HG03439 (cell line): ENCODE measurements around the gene UROC1.

Experiments
- ATAC-seq: cut with Tn5 transposase; IDR thresholded peaks from one replicate; pipeline ENCODE4 v1.9.1; 2021; ENCODE audit warnings: mild to moderate bottlenecking, moderate library complexity; ENCODE audit not compliant: unreplicated experiment

The UROC1 gene

DNA sequence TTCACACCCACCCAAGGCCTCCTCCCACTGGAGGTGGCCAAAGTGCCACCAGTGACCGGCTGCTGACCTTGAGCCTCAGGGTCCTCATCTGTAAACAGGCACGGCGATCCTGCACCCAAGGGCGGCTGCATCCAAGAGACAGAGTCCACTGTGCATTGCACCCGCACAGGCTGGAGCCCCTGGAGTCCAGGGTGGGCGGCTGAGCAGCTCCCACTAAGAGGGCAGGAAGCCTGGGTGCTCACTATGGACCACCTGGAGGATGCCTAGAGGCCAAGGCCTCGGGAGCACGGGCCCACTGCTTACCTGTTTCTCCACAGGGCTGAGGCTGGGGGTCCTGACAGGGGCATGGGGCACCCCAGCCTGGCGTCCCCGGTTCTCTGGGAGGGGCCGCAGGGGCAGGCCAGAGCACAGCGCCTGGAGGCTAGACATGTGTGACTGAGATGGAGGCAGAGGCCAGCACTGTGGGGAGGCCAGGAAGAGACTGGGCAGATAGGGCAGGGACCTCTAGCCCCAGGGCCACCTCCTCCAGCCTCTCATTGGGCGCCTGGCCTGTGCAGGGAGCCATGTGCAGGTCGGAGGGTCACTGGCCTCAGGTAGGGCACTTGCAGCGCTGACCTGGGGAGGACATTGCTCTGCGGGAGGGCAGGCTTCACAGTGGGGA is at the start of gene UROC1:
Gene UROC1 (minus strand): TSS at position 483 of the 661 bp plus-strand sequence. CDS start 54 bp downstream, at position 429.
- no peak for ATAC-seq

DNA sequence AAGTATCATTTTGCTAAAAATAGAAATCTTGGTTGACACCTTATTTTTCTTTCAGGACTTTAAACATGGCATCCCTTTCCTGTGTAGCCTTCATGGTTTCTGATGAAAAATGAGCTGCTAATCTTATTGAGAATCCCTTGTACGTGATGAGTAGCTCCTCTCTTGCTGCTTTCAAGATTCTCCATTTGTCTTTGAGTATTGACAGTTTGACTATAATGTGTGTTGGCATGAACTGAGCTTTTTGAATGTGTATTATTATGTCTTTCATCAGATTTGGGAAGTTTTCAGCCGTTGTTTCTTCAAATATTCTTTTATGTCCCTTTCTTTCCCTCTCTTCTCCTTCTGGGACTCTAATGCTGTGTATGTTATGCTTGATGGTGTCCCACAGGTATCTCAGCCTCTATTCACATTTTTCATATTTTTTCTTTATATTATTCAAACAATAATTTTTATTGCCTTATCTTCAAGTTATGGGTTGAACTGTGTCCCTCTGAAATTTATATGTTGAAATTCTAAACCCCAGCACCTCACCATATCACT is 45.2 kb upstream of the UROC1 start:
- no peak for ATAC-seq

DNA sequence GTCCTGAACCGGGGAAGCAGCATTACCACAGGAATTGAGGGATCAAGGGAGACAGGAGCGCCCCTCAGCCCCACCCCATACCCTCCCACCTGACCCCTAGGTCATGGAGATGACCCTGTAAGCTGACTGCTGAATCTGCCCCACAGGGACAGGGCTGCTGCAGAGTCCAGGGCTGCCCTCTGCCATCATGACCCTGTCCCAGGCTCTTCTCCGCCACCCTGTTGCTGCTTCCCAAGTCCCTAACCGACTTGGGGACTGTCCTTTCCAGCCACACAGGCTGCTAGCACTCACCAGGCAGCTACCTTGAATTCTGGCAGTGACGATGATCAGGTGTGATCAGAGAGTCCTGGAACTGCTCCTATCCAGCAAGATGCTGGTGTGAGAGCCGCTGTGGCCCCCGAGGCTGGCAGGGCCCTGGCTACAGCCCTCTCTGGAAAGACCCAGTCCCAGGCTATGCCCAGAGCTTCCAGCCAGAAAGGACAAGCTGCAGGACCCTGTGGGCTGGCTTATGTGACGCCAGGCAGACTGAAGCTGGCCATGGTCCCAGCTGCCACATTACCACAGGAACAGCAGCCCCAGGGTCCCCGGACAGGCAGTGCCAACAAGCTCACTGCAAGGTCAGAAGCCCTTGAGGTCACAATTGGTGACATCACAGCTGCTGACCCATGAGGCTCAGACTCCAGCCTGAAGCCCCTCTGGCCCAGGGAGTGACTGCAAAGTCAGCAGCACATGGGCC is 40.9 kb upstream of the UROC1 start, which contains the start of gene C3orf22:
Gene C3orf22 (minus strand): TSS at position 597 of the 736 bp plus-strand sequence. CDS start 5,542 bp downstream, outside the sequence.
- ATAC-seq, result no peak

GRCh38 chr3:126557761-126558160 is 40.2 kb upstream of the UROC1 start:
- ATAC-seq, result no peak

GRCh38 chr3:126557415-126557745 is 39.8 kb upstream of the UROC1 start:
- no peak for ATAC-seq

DNA sequence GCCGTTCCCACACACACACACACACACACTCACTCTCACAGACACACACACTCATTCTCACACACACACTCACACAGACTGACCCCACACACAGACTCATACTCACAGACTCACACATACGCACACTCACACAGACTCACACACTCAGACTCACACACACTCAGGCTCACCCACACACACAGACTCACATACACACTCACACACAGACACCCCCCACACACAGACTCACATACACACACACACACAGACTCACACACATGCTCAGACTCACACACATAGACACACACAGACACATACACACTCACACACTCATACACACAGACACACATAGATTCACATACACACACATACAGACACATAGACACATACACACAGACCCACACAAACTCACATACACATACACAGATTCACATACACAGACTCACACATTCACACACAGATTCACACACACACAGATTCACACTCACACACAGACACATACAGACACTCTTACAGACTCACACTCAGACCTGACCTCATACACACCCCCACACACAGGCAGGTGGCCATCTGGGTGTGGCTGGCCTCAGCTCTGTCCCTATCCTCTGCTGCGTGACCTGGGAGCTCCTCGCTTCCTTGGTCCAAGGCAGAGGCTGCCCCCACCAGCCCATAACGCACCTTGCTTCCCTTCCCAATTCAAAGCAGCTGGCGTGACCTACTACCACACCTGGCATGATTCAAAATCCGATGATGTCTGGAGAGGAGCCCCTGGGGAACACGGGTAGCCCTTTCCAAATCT is 39.3 kb upstream of the UROC1 start:
- no peak for ATAC-seq

- no peak for ATAC-seq
Measured at GRCh38 chr3:126555795-126556636, 38.4 kb upstream of the UROC1 start.

DNA sequence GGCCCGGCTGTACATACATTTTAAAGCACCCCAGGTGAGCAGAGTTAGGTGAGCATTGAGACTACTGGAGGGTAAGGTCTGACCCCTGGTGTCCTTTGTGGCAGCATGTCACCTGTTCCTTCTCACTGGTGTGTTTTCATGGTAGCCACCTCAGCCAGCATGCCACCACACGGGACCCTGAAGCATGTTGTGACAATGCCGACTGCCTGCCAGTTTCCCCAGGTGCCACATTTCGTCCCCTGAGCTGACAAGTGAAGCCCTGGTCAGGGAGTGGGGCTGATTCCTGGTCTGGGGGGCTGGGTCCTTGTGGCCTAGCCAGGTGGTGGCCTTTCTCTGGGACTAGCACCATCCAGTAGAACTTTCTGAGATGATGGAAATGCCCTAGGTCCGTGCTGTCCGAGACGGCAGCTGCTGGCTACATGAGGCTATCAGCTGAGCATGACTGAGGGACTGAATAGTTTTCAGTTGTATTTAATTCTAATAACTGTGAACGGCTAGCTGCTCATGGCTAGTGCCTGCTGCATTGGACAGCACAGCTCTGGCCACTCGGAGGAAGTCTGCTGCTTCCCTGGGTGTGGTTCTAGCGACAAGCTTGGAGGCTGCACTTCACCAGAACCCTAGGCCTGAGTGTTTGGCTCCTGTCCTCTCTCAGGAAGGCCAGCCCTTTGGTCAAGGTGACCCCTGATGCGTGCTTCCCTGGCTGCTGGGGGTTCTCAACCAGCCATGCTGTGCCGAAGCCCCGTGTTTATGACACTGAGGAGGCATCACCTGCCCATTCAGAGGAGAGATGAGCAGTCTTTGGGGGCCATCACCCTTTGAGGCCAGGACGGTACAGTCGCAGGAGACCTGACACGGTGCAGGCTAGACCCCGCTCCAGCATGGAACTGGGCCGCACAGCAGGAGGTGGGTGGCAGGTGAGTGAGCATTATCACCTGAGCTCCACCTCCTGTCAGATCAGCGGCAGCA is 37.3 kb upstream of the UROC1 start:
- ATAC-seq, result no peak

- no peak for ATAC-seq
Measured at GRCh38 chr3:126553284-126554084, 35.9 kb upstream of the UROC1 start.

GRCh38 chr3:126552688-126553283 is 35.2 kb upstream of the UROC1 start:
- no peak for ATAC-seq

DNA sequence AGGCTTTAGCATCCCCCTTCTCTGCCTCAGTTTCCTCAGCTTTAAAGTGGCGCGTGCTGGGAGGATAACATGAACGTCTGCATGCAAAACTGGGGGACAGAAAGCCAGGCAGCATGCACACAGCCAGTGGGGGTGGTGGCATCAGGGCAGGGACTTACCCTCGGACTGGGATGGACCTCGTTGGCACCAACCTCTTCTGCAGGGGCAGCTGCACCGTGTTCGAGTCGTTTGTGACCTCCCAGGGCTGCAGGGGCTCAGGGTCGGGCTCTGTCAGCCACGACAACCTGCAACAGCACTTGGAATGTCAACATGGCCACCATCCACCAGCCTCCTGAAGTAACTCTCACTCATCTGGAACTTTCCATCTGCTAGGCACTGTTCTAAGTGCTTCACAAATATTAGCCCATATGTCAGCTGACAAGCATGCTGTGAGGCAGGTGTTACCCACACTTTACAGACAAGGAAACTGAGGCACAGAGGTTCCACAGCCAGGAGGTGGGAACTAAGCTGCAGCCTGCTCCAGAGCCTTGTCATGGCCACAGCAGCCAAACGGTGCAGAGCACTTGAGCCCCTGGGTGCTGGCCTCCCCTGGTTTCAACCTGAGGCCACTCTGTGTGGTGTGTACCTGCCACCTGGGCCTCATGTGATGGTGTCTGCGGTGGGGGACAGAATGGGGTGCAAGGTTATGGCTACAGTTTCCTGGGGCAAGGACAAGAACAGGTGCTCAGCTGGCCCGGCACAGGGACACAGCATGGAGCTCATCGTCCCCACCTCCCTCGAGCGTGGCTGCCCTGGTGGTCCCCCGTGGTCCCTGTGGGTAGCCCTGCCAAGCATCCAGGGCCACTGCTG is 34.5 kb upstream of the UROC1 start:
- no peak for ATAC-seq

- ATAC-seq, result no peak
Measured at GRCh38 chr3:126551121-126551838, 33.7 kb upstream of the UROC1 start.

DNA sequence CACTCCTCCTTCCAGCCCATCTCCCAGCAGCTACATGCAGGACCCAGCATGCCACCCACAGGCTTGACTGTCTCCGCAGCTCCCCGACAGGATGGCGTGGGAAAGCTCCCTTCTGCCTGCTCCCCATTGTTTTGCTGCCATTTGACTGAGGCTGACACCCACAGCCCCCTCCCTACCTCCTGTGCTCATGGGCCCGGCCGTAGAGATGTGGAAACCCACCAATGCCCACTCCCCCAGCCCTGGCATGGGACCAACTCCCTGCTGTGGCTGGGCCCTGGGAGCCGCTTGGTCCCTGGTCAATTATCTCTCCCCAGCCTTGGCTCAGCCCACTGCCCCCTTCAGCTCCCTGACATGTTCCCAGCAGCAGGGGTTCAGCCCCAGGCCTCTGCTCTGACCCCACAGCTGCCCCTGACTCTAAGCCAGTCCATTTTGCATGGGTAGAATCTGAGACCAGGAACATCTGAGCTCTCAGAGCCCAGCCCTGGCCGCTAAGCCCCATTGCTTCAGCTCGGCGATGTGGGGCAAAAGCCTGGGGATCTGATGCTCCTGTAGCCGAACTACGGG is 33.0 kb upstream of the UROC1 start:
- ATAC-seq, result no peak

DNA sequence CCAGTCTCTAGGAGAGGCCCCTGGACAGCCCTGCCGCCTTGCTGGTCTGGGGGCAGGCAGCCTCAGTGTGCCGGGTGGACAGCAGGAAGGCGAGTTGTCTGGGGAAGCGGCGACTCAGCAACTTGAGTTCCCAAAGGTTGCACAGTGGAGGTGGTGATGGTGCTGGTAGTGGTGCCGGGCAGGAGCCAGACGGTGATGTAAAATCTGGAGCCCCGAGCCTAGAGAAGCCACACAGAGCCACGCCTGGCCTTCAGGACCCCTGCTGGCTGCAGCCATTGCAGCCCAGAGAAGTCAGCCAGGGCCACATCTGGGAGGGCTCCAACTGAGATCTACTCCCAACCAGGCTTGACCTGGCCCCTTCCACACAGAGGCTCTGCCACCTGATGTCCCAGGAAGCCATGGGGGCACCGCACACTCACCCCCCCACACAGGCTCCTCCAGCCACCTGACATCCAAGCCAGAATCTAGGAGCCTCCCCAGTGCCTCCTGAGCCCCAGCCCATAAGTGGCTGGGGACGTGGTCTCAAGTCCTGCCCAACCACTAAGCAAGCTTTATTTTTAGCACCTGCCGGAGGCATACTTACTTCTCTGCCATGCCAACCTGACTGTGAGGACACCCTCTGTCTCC is 32.4 kb upstream of the UROC1 start:
- ATAC-seq, result no peak

DNA sequence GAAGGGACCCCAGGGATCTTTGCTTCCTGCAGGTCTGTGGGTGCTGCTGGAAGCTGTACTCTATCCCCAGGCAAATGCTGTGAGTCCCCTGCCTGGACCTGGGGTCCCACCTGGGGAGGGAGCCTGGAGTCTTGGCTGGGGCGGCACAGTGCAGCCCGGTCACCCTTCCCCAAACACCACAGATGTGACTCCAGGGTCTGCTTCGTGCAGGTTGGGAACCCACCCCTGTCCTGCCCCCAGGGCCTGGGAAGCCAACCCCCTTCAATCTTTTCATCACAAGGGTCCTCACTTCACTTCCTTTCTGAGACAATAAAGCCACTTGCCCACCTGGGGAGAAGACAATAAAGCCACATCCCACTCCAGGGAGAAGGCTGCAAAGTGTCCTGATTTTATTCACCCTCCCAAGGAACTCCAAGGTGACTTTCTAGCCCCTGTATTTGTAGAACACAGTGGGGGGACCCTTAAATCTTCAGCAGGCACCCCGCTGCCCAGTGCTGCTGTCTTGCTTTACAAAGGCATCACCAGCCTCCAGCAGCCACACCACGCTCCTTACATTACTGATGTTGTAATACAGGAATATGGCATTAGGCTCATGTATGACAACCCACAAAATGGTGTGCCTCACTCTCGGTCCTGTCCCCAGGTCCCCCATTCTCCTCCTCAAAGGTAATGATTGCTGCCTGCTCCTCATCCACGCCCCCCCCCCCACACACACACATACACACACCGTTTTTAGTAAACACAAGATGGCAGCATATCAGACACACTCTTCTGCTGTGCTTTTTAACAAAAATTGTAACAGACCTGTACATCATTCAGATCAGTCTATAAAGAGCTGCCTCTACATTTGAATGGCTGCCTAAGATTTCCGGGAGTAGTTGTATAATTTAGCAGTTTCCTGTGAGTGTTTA is 31.2 kb upstream of the UROC1 start:
- no peak for ATAC-seq
